GM12865 (cell line): Measurements from ENCODE around the gene MAGI2.

ENCODE experiments used
- DNase-seq: peaks from one replicate; pipeline ENCODE4 v3.0.0; 2010; ENCODE audit warnings: low read depth
- H3K4me3 ChIP-seq: 2 replicates; pipeline ENCODE4 v1.5.1; 2011; ENCODE audit warnings: mild to moderate bottlenecking, low read depth, low read length, control low read depth
- TF ChIP-seq, protein P1 (sequence below): IDR thresholded peaks from 2 replicates; pipeline ENCODE4 v1.5.1; 2011; ENCODE audit warnings: low read length, control low read depth, low read depth, inconsistent platforms; ENCODE audit not compliant: insufficient read depth; ENCODE audit errors: missing control alignments

Gene MAGI2

DNA sequence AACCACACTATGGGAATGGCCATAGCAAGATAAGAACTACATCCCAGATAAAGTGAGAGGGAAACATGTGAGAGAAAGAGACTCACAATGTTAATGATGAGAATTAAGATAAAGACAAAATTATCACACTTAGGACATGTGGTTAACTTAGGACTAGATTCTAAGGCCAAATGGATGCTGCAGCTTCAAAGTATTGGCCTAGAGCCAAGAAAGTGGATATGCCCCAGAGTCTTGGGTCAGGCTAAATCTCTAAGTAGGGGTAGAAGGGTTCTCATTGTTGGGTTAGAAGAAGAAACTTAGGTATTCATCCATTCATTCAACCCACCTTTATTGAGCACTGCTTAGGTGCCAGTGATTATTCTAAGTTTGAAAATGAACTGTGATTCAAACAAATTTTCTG is 836.9 kb downstream of the MAGI2 start:
- H3K4me3 ChIP-seq = no peak overlapping the region
- TF ChIP-seq, protein P1, sequence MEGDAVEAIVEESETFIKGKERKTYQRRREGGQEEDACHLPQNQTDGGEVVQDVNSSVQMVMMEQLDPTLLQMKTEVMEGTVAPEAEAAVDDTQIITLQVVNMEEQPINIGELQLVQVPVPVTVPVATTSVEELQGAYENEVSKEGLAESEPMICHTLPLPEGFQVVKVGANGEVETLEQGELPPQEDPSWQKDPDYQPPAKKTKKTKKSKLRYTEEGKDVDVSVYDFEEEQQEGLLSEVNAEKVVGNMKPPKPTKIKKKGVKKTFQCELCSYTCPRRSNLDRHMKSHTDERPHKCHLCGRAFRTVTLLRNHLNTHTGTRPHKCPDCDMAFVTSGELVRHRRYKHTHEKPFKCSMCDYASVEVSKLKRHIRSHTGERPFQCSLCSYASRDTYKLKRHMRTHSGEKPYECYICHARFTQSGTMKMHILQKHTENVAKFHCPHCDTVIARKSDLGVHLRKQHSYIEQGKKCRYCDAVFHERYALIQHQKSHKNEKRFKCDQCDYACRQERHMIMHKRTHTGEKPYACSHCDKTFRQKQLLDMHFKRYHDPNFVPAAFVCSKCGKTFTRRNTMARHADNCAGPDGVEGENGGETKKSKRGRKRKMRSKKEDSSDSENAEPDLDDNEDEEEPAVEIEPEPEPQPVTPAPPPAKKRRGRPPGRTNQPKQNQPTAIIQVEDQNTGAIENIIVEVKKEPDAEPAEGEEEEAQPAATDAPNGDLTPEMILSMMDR = no peak
- DNase-seq = no peak

DNA sequence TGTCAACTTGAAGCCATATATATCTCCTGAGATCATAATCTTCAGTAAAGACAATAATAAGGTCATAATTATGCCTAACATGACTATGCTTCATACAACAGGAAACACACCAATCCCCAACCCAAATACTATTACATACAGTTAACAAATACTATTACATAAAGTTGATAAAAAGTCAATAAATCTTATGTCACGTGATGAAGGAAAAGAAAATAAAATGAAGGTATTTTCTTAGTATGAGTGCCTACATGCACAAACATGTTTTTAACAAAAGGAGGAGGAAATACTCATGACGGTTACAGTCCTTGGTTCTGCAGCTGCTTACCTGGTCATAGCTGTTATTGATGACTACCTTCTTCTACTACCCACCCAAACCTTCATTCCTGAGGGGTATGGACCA is 844.2 kb downstream of the MAGI2 start:
- H3K4me3 ChIP-seq = no peak overlapping the region
- no peak for DNase-seq
- TF ChIP-seq, protein P1 = no peak

DNA sequence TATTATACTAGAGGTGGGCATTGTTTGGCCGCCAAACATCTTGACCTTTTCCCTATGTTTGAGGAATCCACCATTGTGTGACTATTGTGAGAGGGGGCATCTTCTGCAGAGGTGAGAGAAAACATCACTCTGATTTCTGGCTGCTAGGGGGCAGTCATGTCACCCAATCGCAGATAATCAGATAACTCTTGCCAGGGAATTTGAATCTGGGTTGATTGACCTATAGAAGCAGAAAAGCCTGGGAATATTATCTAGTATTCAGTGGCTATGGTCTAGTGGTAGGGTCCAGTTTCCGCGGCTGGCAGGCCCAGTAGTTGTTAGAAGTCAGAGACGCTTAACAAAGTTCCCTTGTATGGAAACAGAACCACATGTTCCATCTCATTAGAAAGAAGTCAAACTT is 846.4 kb downstream of the MAGI2 start:
- TF ChIP-seq, protein P1 = peak; percentile 31
- peak; percentile 15 for DNase-seq
- H3K4me3 ChIP-seq = no peak overlapping the region

DNA sequence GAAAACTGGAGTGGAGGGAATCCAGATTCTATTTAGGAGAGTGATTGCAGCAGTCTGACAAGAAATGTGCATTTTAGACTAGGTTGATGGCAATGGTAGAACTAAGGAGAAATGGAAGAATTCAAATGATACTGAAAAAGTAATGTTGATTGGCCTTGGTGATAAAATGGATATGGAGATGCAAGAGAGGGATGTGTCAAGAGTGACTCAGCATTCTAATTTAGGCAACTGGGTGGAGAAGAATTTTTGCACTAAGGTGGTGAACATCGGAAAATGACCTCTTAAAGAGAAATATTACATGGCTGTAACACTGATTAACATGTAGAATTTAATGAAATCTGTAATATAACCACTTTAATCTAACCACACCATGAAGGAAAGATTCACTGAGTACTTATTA is 848.3 kb downstream of the MAGI2 start:
- TF ChIP-seq, protein P1 = no peak
- no peak overlapping the region for H3K4me3 ChIP-seq
- no peak for DNase-seq

DNA sequence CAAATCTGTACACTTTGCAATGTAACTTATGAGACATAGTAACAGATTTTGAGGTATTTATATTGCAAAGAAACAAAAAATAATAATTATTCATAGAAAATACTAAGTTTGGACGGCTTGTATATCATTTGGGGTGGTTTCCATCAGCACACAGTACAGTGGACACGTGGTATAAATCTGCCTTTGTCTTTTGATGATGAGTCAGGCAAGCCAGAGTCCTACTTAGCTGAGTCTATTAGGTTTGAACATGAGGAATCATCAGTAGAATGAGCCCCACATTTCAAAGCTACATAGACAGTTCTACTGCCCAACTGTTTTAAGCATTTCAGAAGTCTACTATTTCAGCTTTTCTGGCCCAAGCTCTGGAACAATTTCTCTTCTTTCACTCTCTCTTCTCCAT is 851.7 kb downstream of the MAGI2 start:
- no peak for DNase-seq
- no peak overlapping the region for H3K4me3 ChIP-seq
- TF ChIP-seq, protein P1 = no peak

DNA sequence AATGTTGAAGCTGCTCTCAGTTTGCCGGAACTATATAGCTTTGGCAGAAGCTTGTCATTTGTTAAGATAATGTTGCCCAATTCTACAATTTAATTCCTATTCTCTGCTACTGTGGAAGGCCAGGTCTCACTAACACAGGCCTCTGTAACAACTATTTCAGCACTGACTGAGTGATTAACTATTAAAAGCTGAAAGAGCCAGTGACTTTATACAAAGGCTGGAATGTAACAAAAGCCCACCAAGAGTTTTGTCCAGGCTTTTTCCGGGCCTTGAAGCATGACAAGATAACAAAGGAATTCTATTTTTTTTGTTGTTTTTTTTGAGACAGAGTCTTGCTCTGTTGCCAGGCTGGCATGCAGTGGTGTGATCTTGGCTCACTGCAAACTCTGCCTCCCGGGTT is 859.3 kb downstream of the MAGI2 start:
- TF ChIP-seq, protein P1 = no peak
- H3K4me3 ChIP-seq = no peak overlapping the region
- DNase-seq = no peak

DNA sequence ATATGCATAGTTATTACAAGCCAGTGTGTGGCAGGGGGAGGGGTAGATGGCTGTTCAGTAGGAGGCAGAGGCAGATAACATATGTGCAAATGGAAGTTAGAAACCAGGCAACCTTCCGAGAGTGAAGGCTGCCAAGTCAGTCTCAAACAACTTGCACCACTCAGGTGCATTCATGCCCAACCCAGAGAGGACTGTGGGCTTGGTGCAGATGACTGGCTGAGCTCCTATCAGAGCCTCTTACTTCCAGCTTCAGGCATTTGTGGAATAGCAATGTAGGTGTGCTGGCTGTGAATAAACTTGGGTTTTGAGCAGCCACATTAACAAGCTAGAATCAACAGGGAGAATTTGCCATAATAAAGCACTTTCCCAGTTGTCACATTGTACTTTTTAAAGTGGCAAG is 865.1 kb downstream of the MAGI2 start:
- TF ChIP-seq, protein P1 = no peak
- no peak overlapping the region for H3K4me3 ChIP-seq
- DNase-seq = no peak
